OCI-LY1 (cell line): ENCODE results near the gene PLGRKT.

ENCODE experiments used
- H2AFZ ChIP-seq: fragments of 200-600 bp; sonication (generic), shearing (Covaris generic); 2 replicates; pipeline ENCODE4 v1.6.0; 2014; ENCODE audit warnings: antibody characterized with exemption, mild to moderate bottlenecking, low read length
- H3F3A ChIP-seq: fragments of 200-600 bp; sonication (generic), shearing (Covaris generic); 2 replicates; pipeline ENCODE4 v1.6.0; 2014; ENCODE audit warnings: mild to moderate bottlenecking, antibody characterized with exemption, low read length, moderate library complexity; ENCODE audit not compliant: insufficient read depth
- H3K27ac ChIP-seq: fragments of 200-600 bp; sonication (generic); 2 replicates; pipeline ENCODE4 v1.5.1; 2014; ENCODE audit warnings: low read length, mixed run types, mild to moderate bottlenecking, low read depth; ENCODE audit not compliant: poor library complexity, severe bottlenecking
- H3K27me3 ChIP-seq: fragments of 200-600 bp; sonication (generic); 2 replicates; pipeline ENCODE4 v1.6.0; 2014; ENCODE audit warnings: antibody characterized with exemption, mild to moderate bottlenecking, low read length, moderate library complexity; ENCODE audit not compliant: insufficient read depth
- H3K36me3 ChIP-seq: fragments of 200-600 bp; sonication (generic); 2 replicates; pipeline ENCODE4 v1.6.1; 2014; ENCODE audit warnings: mild to moderate bottlenecking, antibody characterized with exemption, low read length, moderate library complexity, mixed read lengths; ENCODE audit not compliant: insufficient read depth
- H3K4me1 ChIP-seq: fragments of 200-600 bp; sonication (generic); 2 replicates; pipeline ENCODE4 v1.5.1; 2014; ENCODE audit warnings: mild to moderate bottlenecking, low read length, moderate library complexity; ENCODE audit not compliant: insufficient read depth, severe bottlenecking
- H3K4me2 ChIP-seq: fragments of 200-600 bp; sonication (generic), shearing (Covaris generic); 2 replicates; pipeline ENCODE4 v1.6.1; 2014; ENCODE audit warnings: low read length
- H3K4me3 ChIP-seq: fragments of 200-600 bp; sonication (generic); 2 replicates; pipeline ENCODE4 v1.5.1; 2014; ENCODE audit warnings: low read length, low read depth, mild to moderate bottlenecking, mixed read lengths; ENCODE audit not compliant: poor library complexity, severe bottlenecking
- H3K79me2 ChIP-seq: fragments of 200-600 bp; shearing (Covaris generic); 2 replicates; pipeline ENCODE4 v1.6.1; 2016; ENCODE audit warnings: mixed run types, low read length, mixed read lengths; ENCODE audit not compliant: insufficient read depth
- H3K9ac ChIP-seq: fragments of 200-600 bp; sonication (generic), shearing (Covaris generic); 2 replicates; pipeline ENCODE4 v1.6.1; 2014; ENCODE audit warnings: mild to moderate bottlenecking, low read length, mixed read lengths
- H3K9me2 ChIP-seq: fragments of 200-600 bp; sonication (generic), shearing (Covaris generic); 2 replicates; pipeline ENCODE4 v1.6.1; 2014; ENCODE audit warnings: low read depth, mild to moderate bottlenecking, low read length, mixed read lengths
- H3K9me3 ChIP-seq: fragments of 200-600 bp; shearing (Covaris generic); 2 replicates; pipeline ENCODE4 v1.6.1; 2014; ENCODE audit warnings: low read length, mixed read lengths
- H4K20me1 ChIP-seq: fragments of 200-600 bp; sonication (generic), shearing (Covaris generic); 2 replicates; pipeline ENCODE4 v1.6.0; 2016; ENCODE audit warnings: mild to moderate bottlenecking, low read length; ENCODE audit not compliant: insufficient read depth
- CTCF ChIP-seq: fragments of 200-600 bp; sonication (generic), shearing (Covaris generic); IDR thresholded peaks from 2 replicates; pipeline ENCODE4 v1.5.1; 2017; ENCODE audit warnings: mild to moderate bottlenecking, antibody characterized with exemption, low read length, moderate library complexity, mixed read lengths
- EZH2 ChIP-seq: fragments of 200-600 bp; sonication (generic), shearing (Covaris generic); IDR thresholded peaks from 2 replicates; pipeline ENCODE4 v1.8.0; 2017; ENCODE audit warnings: borderline replicate concordance, mixed run types, mild to moderate bottlenecking, antibody characterized with exemption, low read length, moderate library complexity, mixed read lengths

PLGRKT gene

GRCh38 chr9:5430912-5431311 lies 6.8 kb downstream of the PLGRKT start:
- H3K27me3 ChIP-seq: no peaks in the 10 kb centered on the region
- no peak overlapping the region for H3K4me2 ChIP-seq
- no peak overlapping the region for H3K4me3 ChIP-seq
- no peak overlapping the region for H3K9ac ChIP-seq
- no peaks in the 10 kb centered on the region for H3K4me1 ChIP-seq
- no peaks in the 10 kb centered on the region for H3F3A ChIP-seq
- TF ChIP-seq EZH2 (no peak), CTCF (no peak)
- no peak overlapping the region for H3K27ac ChIP-seq
- no peaks in the 10 kb centered on the region for H4K20me1 ChIP-seq
- H3K9me3 ChIP-seq: peaks cover 6% of the 10 kb centered on the region; the same call in 1 of the 2 replicates
- no peaks in the 10 kb centered on the region for H3K79me2 ChIP-seq
- H3K36me3 ChIP-seq: peaks cover 15% of the 10 kb centered on the region
- no peak overlapping the region for H2AFZ ChIP-seq
- no peaks in the 10 kb centered on the region for H3K9me2 ChIP-seq

GRCh38 chr9:5429873-5430564 lies 7.7 kb downstream of the PLGRKT start:
- Histone ChIP-seq H4K20me1 (no peaks in the 10 kb centered on the region), H3K36me3 (peaks cover 7% of the 10 kb centered on the region), H3F3A (no peaks in the 10 kb centered on the region), H3K79me2 (no peaks in the 10 kb centered on the region), H3K9ac (no peak overlapping the region), H3K4me3 (no peak overlapping the region), H3K9me3 (no peaks in the 10 kb centered on the region), H3K4me2 (no peak overlapping the region), H2AFZ (no peak overlapping the region), H3K9me2 (no peaks in the 10 kb centered on the region), H3K27me3 (no peaks in the 10 kb centered on the region), H3K4me1 (no peaks in the 10 kb centered on the region), H3K27ac (no peak overlapping the region)
- TF ChIP-seq EZH2: no peak
- TF ChIP-seq CTCF: no peak

- no peak overlapping the region for H3K4me2 ChIP-seq
- H3K4me3 ChIP-seq: no peak overlapping the region
- TF ChIP-seq EZH2 (no peak), CTCF (peak; percentile 38)
- no peaks in the 10 kb centered on the region for H3F3A ChIP-seq
- no peak overlapping the region for H2AFZ ChIP-seq
- H3K79me2 ChIP-seq: no peaks in the 10 kb centered on the region
- H3K9ac ChIP-seq: no peak overlapping the region
- no peaks in the 10 kb centered on the region for H3K4me1 ChIP-seq
- no peaks in the 10 kb centered on the region for H3K27me3 ChIP-seq
- no peaks in the 10 kb centered on the region for H3K9me3 ChIP-seq
- H4K20me1 ChIP-seq: no peaks in the 10 kb centered on the region
- no peaks in the 10 kb centered on the region for H3K9me2 ChIP-seq
- H3K36me3 ChIP-seq: peaks cover 4% of the 10 kb centered on the region; the same call in 1 of the 2 replicates
- no peak overlapping the region for H3K27ac ChIP-seq
These were observed 8.8 kb downstream of the PLGRKT start for GRCh38 chr9:5428794-5429528.
